Subcutaneous adipose tissue (tissue), 4 donors: ENCODE data around the gene TTC9B. TPM values are rescaled to one million over a fixed set of nuclear protein-coding genes. Genes with fewer than 3 reads are reported as not detected.

Source experiments
- total RNA-seq, 4 donors: library from RNA; depleted of rRNA; stranded (reverse); fragments of >200 nt; gene quantifications; one replicate each; pipeline ENCODE4 v1.1.0, GENCODE V29; 2016
- TF ChIP-seq, protein P1 (sequence below): fragments of 450-650 bp; IDR thresholded peaks from one replicate; pipeline ENCODE4 v1.5.1; 2016; ENCODE audit warnings: low read depth, mild to moderate bottlenecking, control low read depth, antibody characterized with exemption, moderate library complexity

Gene TTC9B
- total RNA-seq, 4 donors from 2014 or later, result not detected

DNA sequence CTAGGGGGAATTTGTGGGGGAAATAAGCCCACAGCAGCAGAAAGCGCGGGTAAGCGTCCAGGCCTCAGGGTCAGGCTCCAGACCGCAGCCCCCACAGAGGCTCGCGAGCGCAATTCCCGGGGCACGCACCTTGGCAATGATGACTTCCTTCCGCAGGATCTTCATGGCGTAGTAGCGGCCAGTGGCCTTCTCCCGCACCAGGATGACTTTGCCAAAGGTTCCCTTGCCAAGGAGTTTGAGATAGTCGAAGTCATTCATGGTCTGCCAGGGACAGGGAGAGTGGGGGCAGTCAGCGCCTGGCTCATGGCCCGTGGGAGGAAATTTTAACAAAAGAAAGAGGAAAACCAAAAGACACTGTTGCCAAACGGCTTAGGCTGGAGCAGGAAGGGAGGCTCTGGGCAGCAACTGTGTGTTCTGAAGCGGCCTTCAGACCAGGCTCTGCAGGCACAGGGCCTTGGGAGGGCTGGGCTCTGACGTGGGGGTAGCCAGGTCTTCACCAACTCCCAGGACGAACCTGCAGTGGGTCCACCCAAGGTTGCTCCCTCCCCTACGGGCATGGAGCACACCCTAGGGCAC, 23.7 kb upstream of the TTC9B start:
- TF ChIP-seq, protein P1, sequence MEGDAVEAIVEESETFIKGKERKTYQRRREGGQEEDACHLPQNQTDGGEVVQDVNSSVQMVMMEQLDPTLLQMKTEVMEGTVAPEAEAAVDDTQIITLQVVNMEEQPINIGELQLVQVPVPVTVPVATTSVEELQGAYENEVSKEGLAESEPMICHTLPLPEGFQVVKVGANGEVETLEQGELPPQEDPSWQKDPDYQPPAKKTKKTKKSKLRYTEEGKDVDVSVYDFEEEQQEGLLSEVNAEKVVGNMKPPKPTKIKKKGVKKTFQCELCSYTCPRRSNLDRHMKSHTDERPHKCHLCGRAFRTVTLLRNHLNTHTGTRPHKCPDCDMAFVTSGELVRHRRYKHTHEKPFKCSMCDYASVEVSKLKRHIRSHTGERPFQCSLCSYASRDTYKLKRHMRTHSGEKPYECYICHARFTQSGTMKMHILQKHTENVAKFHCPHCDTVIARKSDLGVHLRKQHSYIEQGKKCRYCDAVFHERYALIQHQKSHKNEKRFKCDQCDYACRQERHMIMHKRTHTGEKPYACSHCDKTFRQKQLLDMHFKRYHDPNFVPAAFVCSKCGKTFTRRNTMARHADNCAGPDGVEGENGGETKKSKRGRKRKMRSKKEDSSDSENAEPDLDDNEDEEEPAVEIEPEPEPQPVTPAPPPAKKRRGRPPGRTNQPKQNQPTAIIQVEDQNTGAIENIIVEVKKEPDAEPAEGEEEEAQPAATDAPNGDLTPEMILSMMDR, result no peak

DNA sequence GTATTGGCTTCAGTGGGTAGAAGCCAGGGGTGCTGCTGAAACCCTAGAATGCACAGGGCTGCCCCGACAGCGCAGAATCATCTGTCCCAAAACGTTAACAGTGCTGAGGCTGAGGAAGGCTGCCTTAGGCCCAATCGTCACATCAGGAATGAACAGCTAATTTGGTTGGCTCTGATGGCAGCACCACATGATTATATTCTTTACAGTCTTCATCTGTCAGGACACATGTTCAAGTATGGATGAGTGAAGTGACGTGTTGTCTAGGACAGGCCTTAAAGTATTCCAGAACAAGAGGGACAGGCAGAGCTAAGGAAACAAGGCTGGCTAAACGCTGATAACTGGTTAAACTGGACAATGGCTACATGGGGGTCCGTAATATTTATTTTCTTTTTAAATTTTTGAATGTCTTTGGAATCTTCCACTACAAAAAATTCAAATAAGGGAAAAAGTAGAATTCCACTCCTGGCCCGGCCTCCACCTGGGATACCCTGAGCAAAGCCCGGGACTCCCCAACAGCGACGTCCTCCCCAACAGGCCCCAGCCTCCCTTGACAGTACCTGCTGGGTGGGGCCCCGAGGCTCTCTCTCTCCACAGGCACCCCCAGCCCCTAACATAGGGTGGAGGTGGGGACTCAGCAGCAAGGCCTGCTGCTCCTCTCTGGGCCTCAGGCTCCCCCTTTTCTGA, 23.1 kb upstream of the TTC9B start:
- TF ChIP-seq, protein P1, result no peak

DNA sequence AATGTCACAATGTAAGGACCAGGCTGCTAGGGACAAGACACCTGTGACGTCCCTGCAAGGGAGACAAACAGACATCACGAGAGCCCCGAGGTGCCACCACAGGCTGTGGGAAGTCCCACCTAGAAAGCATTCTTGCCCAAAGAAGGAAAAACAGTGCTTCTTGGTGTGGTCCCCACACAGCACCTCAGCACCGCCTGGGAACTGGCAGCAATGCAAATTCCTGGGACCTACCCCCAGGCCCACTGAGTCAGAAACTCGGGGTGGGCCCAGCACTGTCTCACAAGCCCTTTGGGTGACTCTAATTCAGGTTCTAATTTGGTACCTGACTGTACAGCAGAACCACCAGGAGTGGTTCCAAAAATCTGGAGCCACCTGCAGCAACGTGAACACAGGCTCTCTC, 22.1 kb upstream of the TTC9B start:
- TF ChIP-seq, protein P1, result no peak

DNA sequence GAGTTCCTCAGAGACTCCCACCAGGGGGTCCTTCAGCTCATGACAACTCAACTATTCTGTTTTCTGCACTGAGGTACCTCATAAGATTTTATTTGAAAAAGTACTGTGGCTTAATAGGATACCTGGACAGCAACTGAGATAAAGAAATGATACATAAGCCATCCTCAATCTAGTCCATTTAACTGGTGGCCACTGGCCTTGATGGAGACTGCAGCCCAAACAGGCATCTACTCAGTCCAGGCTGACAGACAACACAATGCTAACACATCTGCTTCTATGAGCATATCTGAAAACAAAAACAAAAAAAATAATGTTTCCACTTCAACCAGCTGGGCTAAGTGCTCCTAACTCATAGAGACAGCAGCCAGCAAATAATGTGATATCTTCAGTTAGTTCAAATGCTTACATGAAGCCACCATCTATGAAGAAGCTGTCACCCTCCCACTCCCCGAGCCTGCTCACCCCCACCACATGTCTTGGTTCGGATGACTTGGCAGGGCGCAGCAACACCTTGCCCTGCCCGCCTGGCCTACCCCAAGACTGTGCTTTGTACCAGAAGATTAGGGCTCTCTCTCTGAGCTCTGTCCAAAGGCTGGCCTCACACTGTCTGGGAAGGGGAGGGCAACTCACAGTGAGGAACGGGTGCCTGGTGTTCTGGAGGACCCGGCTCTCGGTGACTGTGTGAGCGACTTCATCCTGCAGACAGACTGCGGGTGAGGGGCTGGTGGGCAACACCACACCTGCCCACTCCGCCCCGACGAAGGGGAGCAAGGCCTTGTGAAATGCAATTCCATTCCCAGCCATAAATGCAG, 21.4 kb upstream of the TTC9B start:
- TF ChIP-seq, protein P1, result no peak

DNA sequence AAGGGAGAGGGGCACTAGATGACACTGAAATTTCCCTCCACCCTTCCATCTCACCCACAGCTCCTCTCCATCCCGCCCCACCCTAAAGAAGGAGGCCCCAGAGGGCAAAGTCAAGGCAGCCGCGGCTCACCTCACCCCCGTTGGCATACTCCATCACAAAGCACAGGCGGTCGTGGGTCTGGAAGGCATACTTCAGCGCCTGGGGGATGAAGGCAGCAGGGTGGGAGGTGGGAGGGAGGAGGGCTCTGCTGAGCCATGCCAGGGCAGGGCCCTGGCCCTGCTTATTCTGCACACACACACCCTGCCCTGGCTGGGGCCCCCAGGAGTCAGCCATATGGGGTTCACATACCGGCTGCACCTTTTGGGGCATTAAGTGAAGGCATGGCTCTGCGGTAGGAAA, 20.6 kb upstream of the TTC9B start:
- TF ChIP-seq, protein P1, result no peak

DNA sequence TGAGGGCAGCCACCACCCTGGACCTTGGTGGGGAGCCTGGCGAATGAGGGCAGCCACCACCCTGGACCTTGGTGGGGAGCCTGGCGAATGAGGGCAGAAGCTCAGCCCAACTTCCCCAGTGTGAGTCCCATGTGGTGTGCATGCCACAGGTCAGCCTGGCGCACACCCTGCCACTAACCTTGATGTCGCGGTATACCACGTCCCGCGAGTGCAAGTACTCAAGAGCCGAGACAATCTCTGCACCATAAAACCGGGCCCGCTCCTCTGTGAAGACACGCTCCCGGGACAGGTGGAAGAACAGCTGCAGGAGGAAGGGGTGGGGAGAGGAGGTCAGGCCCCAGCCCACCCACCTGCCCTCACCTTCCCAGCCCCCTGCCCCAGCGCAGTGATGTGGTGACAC, 19.6 kb upstream of the TTC9B start:
- TF ChIP-seq, protein P1, result no peak

DNA sequence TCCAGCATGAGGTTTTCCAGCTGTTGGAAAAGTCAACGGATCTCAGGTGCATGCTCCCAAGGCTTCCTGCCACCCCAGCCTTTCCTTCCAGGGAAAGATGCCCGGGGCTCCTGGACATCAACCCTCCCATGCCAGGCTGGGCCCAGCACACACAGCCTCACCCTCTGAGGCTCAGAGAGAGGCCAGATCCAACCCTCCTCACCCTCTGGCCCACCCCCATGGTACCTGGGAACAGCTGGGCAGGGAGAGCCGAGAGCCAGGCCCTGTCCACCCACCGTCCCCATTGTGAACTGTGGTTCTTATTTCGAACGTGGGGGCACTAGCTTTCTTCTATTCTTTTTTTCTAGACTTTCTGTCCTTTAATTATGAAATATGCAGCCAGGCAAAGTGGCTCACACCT, 18.2 kb upstream of the TTC9B start:
- TF ChIP-seq, protein P1, result no peak
